BE2C (cell line): ENCODE data around the gene FARS2.
A peak's percentile ranks its signal among the peaks of the same experiment; 100 is the strongest.

Experiments used
- DNase-seq: peaks from one replicate; pipeline ENCODE4 v3.0.0-alpha.2; 2020
- H3K27me3 ChIP-seq: fragments of 250-450 bp; sonication (Bioruptor Pico); 2 replicates; pipeline ENCODE4 v1.5.1; 2020; ENCODE audit warnings: mild to moderate bottlenecking
- H3K36me3 ChIP-seq: fragments of 250-450 bp; sonication (Bioruptor Pico); 2 replicates; pipeline ENCODE4 v1.5.1; 2020; ENCODE audit warnings: mild to moderate bottlenecking
- H3K4me1 ChIP-seq: fragments of 250-450 bp; sonication (Bioruptor Pico); 2 replicates; pipeline ENCODE4 v1.5.1; 2020
- H3K4me3 ChIP-seq: 2 replicates; pipeline ENCODE4 v1.5.1; 2011; ENCODE audit warnings: low read depth, low read length
- H3K9me3 ChIP-seq: fragments of 250-450 bp; sonication (Bioruptor Pico); 2 replicates; pipeline ENCODE4 v1.5.1; 2020
- CTCF ChIP-seq: IDR thresholded peaks from 2 replicates; pipeline ENCODE4 v1.5.1; 2012; ENCODE audit warnings: mild to moderate bottlenecking, low read depth, low read length

The FARS2 gene

GRCh38 chr6:5597413-5597812 lies 336.1 kb downstream of the FARS2 start:
- DNase-seq: no peak
- Histone ChIP-seq H3K27me3 (no peaks in the 10 kb centered on the region), H3K36me3 (no peaks in the 10 kb centered on the region), H3K9me3 (no peaks in the 10 kb centered on the region), H3K4me3 (no peak overlapping the region), H3K4me1 (no peaks in the 10 kb centered on the region)
- no peak for TF ChIP-seq CTCF

- TF ChIP-seq CTCF: no peak
- Histone ChIP-seq H3K4me3 (no peak overlapping the region), H3K4me1 (no peaks in the 10 kb centered on the region)
Observed at GRCh38 chr6:5598123-5598522, 336.8 kb downstream of the FARS2 start.

GRCh38 chr6:5599127-5599526 lies 337.8 kb downstream of the FARS2 start:
- no peaks in the 10 kb centered on the region for H3K9me3 ChIP-seq
- H3K36me3 ChIP-seq: no peaks in the 10 kb centered on the region
- no peak overlapping the region for H3K4me3 ChIP-seq
- TF ChIP-seq CTCF: no peak
- no peak for DNase-seq
- H3K4me1 ChIP-seq: no peaks in the 10 kb centered on the region
- no peaks in the 10 kb centered on the region for H3K27me3 ChIP-seq

More at GRCh38 chr6:5598123-5598522, 336.8 kb downstream of the FARS2 start:
- DNase-seq: no peak
- no peaks in the 10 kb centered on the region for H3K9me3 ChIP-seq
- no peaks in the 10 kb centered on the region for H3K36me3 ChIP-seq
- H3K27me3 ChIP-seq: no peaks in the 10 kb centered on the region

GRCh38 chr6:5605937-5606336 lies 344.6 kb downstream of the FARS2 start:
- DNase-seq: no peak
- Histone ChIP-seq H3K4me3 (no peak overlapping the region), H3K27me3 (no peaks in the 10 kb centered on the region), H3K36me3 (no peaks in the 10 kb centered on the region), H3K9me3 (no peaks in the 10 kb centered on the region), H3K4me1 (no peaks in the 10 kb centered on the region)
- TF ChIP-seq CTCF: no peak

GRCh38 chr6:5606546-5606945 lies 345.2 kb downstream of the FARS2 start:
- no peaks in the 10 kb centered on the region for H3K4me1 ChIP-seq
- no peak for TF ChIP-seq CTCF
- H3K36me3 ChIP-seq: no peaks in the 10 kb centered on the region
- H3K4me3 ChIP-seq: no peak overlapping the region
- DNase-seq: no peak
- H3K9me3 ChIP-seq: no peaks in the 10 kb centered on the region
- H3K27me3 ChIP-seq: no peaks in the 10 kb centered on the region

- Histone ChIP-seq H3K27me3 (no peaks in the 10 kb centered on the region), H3K4me1 (no peaks in the 10 kb centered on the region), H3K4me3 (no peak overlapping the region), H3K9me3 (no peaks in the 10 kb centered on the region), H3K36me3 (no peaks in the 10 kb centered on the region)
- TF ChIP-seq CTCF: peak; percentile 39
- no peak for DNase-seq
Observed at GRCh38 chr6:5610640-5611039, 349.3 kb downstream of the FARS2 start.
